ENCODE results near the gene PRIMPOL. TPM values are rescaled to one million over a fixed set of nuclear protein-coding genes. Genes with fewer than 3 reads are reported as not detected.

PRIMPOL gene
- total and polyA plus RNA-seq, 2 donors (not counting 1 experiment from before 2014, with no cell fraction given), result 11.5 to 22.3 TPM

GRCh38 chr4:184697956-184698355 is 48.4 kb downstream of the PRIMPOL start:
- H3K9me3 ChIP-seq (ENCODE audit: control insufficient read depth, insufficient read depth, low read depth, low read length), result no peaks in the 10 kb centered on the region
- no peak overlapping the region for H3K27ac ChIP-seq (ENCODE audit: insufficient read depth, low read length)
- no peak overlapping the region for H3K4me2 ChIP-seq (ENCODE audit: extremely low read depth, insufficient read depth, low read length)
- H3K4me3 ChIP-seq (replicated peaks in 1 of 4; ENCODE audit: control extremely low read depth in 1 of 4, insufficient read depth in 1 of 4, low read depth in 3 of 4, low read length in 4 of 4), result no peak overlapping the region
- H3K36me3 ChIP-seq (ENCODE audit: control insufficient read depth, insufficient read depth, low read length), result no peaks in the 10 kb centered on the region
- DNase-seq (ENCODE audit: low read depth in 2 of 2), result no peak
- H3K9ac ChIP-seq (ENCODE audit: insufficient read depth, low read length), result no peak overlapping the region
- TF ChIP-seq, protein P1, sequence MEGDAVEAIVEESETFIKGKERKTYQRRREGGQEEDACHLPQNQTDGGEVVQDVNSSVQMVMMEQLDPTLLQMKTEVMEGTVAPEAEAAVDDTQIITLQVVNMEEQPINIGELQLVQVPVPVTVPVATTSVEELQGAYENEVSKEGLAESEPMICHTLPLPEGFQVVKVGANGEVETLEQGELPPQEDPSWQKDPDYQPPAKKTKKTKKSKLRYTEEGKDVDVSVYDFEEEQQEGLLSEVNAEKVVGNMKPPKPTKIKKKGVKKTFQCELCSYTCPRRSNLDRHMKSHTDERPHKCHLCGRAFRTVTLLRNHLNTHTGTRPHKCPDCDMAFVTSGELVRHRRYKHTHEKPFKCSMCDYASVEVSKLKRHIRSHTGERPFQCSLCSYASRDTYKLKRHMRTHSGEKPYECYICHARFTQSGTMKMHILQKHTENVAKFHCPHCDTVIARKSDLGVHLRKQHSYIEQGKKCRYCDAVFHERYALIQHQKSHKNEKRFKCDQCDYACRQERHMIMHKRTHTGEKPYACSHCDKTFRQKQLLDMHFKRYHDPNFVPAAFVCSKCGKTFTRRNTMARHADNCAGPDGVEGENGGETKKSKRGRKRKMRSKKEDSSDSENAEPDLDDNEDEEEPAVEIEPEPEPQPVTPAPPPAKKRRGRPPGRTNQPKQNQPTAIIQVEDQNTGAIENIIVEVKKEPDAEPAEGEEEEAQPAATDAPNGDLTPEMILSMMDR (conservative IDR thresholded peaks at IDR 0.05 in 1 of 2, IDR thresholded peaks at IDR 0.05 in 1 of 2; ENCODE audit: low read depth in 1 of 2, low read length in 2 of 2), result no peak
- TF ChIP-seq EZH2 (IDR thresholded peaks at IDR 0.05; ENCODE audit: low read length, missing control alignments), result no peak
- H3K79me2 ChIP-seq (ENCODE audit: control insufficient read depth, insufficient read depth, low read length), result no peaks in the 10 kb centered on the region
- H2AFZ ChIP-seq (ENCODE audit: low read length), result no peak overlapping the region
- H4K20me1 ChIP-seq (ENCODE audit: control insufficient read depth, extremely low read depth, insufficient read depth, low read length), result no peaks in the 10 kb centered on the region
- H3K27me3 ChIP-seq (ENCODE audit: control insufficient read depth, insufficient read depth, low read length), result no peaks in the 10 kb centered on the region
- H3K4me1 ChIP-seq (ENCODE audit: control insufficient read depth, extremely low read depth, insufficient read depth, low read length), result no peaks in the 10 kb centered on the region

- H3K27ac ChIP-seq (ENCODE audit: insufficient read depth, low read length), result no peak overlapping the region
- no peaks in the 10 kb centered on the region for H3K36me3 ChIP-seq (ENCODE audit: control insufficient read depth, insufficient read depth, low read length)
- peak in 1 of 2 donors; percentile 36 for DNase-seq (ENCODE audit: low read depth in 2 of 2)
- no peak overlapping the region for H2AFZ ChIP-seq (ENCODE audit: low read length)
- H3K27me3 ChIP-seq (ENCODE audit: control insufficient read depth, insufficient read depth, low read length), result no peaks in the 10 kb centered on the region
- TF ChIP-seq, protein P1 (conservative IDR thresholded peaks at IDR 0.05 in 1 of 2, IDR thresholded peaks at IDR 0.05 in 1 of 2; ENCODE audit: low read depth in 1 of 2, low read length in 2 of 2), result no peak
- no peak for TF ChIP-seq EZH2 (IDR thresholded peaks at IDR 0.05; ENCODE audit: low read length, missing control alignments)
- H3K4me2 ChIP-seq (ENCODE audit: extremely low read depth, insufficient read depth, low read length), result no peak overlapping the region
- H3K4me3 ChIP-seq (replicated peaks in 1 of 4; ENCODE audit: control extremely low read depth in 1 of 4, insufficient read depth in 1 of 4, low read depth in 3 of 4, low read length in 4 of 4), result no peak overlapping the region
- no peaks in the 10 kb centered on the region for H3K79me2 ChIP-seq (ENCODE audit: control insufficient read depth, insufficient read depth, low read length)
- no peaks in the 10 kb centered on the region for H3K4me1 ChIP-seq (ENCODE audit: control insufficient read depth, extremely low read depth, insufficient read depth, low read length)
- H3K9me3 ChIP-seq (ENCODE audit: control insufficient read depth, insufficient read depth, low read depth, low read length), result no peaks in the 10 kb centered on the region
- H4K20me1 ChIP-seq (ENCODE audit: control insufficient read depth, extremely low read depth, insufficient read depth, low read length), result no peaks in the 10 kb centered on the region
- no peak overlapping the region for H3K9ac ChIP-seq (ENCODE audit: insufficient read depth, low read length)
These were observed 50.4 kb downstream of the PRIMPOL start for GRCh38 chr4:184699941-184700340.

DNA sequence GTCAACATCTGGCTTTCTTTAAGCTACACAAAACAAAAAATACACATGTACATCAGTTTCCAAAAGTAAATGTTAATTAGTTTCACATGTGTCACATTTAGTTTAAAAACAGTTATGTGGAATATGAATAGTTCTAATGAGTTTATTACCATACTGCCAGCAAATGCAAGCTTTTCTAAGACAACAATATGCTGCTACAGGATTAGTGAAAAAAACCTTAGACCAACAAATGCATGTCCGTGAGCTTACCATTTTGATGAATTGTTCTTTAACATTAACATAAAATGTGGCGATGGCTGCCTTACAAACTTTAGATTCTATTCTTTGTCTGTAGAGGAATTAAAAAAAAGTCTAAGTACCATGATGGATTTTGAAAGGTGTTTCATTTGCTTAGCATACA is 52.6 kb downstream of the PRIMPOL start:
- no peak overlapping the region for H2AFZ ChIP-seq (ENCODE audit: low read length)
- H3K79me2 ChIP-seq (ENCODE audit: control insufficient read depth, insufficient read depth, low read length), result no peaks in the 10 kb centered on the region
- H3K27me3 ChIP-seq (ENCODE audit: control insufficient read depth, insufficient read depth, low read length), result no peaks in the 10 kb centered on the region
- H3K27ac ChIP-seq (ENCODE audit: insufficient read depth, low read length), result no peak overlapping the region
- H3K4me3 ChIP-seq (replicated peaks in 1 of 4; ENCODE audit: control extremely low read depth in 1 of 4, insufficient read depth in 1 of 4, low read depth in 3 of 4, low read length in 4 of 4), result no peak overlapping the region
- no peaks in the 10 kb centered on the region for H3K4me1 ChIP-seq (ENCODE audit: control insufficient read depth, extremely low read depth, insufficient read depth, low read length)
- no peaks in the 10 kb centered on the region for H4K20me1 ChIP-seq (ENCODE audit: control insufficient read depth, extremely low read depth, insufficient read depth, low read length)
- H3K9me3 ChIP-seq (ENCODE audit: control insufficient read depth, insufficient read depth, low read depth, low read length), result no peaks in the 10 kb centered on the region
- no peak overlapping the region for H3K4me2 ChIP-seq (ENCODE audit: extremely low read depth, insufficient read depth, low read length)
- no peak overlapping the region for H3K9ac ChIP-seq (ENCODE audit: insufficient read depth, low read length)
- no peak for DNase-seq (ENCODE audit: low read depth in 2 of 2)
- TF ChIP-seq, protein P1 (conservative IDR thresholded peaks at IDR 0.05 in 1 of 2, IDR thresholded peaks at IDR 0.05 in 1 of 2; ENCODE audit: low read depth in 1 of 2, low read length in 2 of 2), result no peak
- TF ChIP-seq EZH2 (IDR thresholded peaks at IDR 0.05; ENCODE audit: low read length, missing control alignments), result no peak
- H3K36me3 ChIP-seq (ENCODE audit: control insufficient read depth, insufficient read depth, low read length), result no peaks in the 10 kb centered on the region

Data from fibroblast of lung (primary cell).